HepG2 (cell line): ENCODE data around the gene SMARCA2. TPM values are rescaled to one million over a fixed set of nuclear protein-coding genes. Genes with fewer than 3 reads are reported as not detected.

Source experiments
- FOXK1 ChIP-seq: sonication (generic); formaldehyde crosslinking; IDR thresholded peaks from 2 replicates; pipeline ENCODE4 v1.4.0; 2020; ENCODE audit warnings: low read depth, missing genetic modification reagents, borderline replicate concordance
- KDM1A ChIP-seq: IDR thresholded peaks from 2 replicates; pipeline ENCODE4 v1.6.1; 2016; ENCODE audit warnings: missing compliant biosample characterization
- MEIS2 ChIP-seq: sonication (generic); formaldehyde crosslinking; IDR thresholded peaks from 2 replicates; pipeline ENCODE4 v1.9.0; 2021; ENCODE audit warnings: mild to moderate bottlenecking, missing genetic modification reagents
- MXI1 ChIP-seq: IDR thresholded peaks from 3 replicates; pipeline ENCODE4 v1.6.1; 2012; ENCODE audit warnings: low read depth, low read length, inconsistent platforms, borderline replicate concordance
- NONO ChIP-seq, 2 experiments: fragments of 450-650 bp in 1 of 2; sonication (generic) in 1 of 2; formaldehyde crosslinking in 1 of 2; IDR thresholded peaks in 1 of 2; conservative IDR thresholded peaks in 1 of 2; 2 replicates each; pipeline versions ENCODE4 v1.6.1 to v1.8.0; 2017 to 2022; ENCODE audit warnings: mild to moderate bottlenecking in 1 of 2, missing genetic modification reagents in 1 of 2, moderate library complexity in 1 of 2
- SRSF4 ChIP-seq: fragments of 200-400 bp; formaldehyde crosslinking; IDR thresholded peaks from one replicate; pipeline ENCODE4 v1.6.1; 2018; ENCODE audit warnings: mild to moderate bottlenecking, low read depth, low read length, moderate library complexity; ENCODE audit not compliant: poor library complexity, severe bottlenecking
- THYN1 ChIP-seq: sonication (generic); formaldehyde crosslinking; IDR thresholded peaks from 2 replicates; pipeline ENCODE4 v1.8.1; 2023; ENCODE audit warnings: low read depth, mild to moderate bottlenecking, moderate library complexity, missing genetic modification reagents, borderline replicate concordance
- ZFP90 ChIP-seq: sonication (generic); formaldehyde crosslinking; IDR thresholded peaks from 2 replicates; pipeline ENCODE4 v1.8.0; 2022; ENCODE audit warnings: missing genetic modification reagents, mild to moderate bottlenecking, inconsistent platforms, borderline replicate concordance
- ZNF446 ChIP-seq: sonication (generic); formaldehyde crosslinking; IDR thresholded peaks from 2 replicates; pipeline ENCODE4 v1.5.0; 2020; ENCODE audit warnings: mild to moderate bottlenecking, missing genetic modification reagents
- ZNF556 ChIP-seq: sonication (generic); formaldehyde crosslinking; IDR thresholded peaks from 2 replicates; pipeline ENCODE4 v1.4.0; 2020; ENCODE audit warnings: mild to moderate bottlenecking, missing genetic modification reagents, borderline replicate concordance
- ZNF768 ChIP-seq: sonication (generic); formaldehyde crosslinking; IDR thresholded peaks from 2 replicates; pipeline ENCODE4 v1.4.0; 2020; ENCODE audit warnings: missing genetic modification reagents
- polyA plus RNA-seq, 8 experiments: library from polyadenylated mRNA; depleted of rRNA in 3 of 8; stranded (reverse) in 7 of 8; unstranded in 1 of 8; fragments of >200 nt; fragmentation: Illumina TruSeq in 4 of 8; extraction: Trizol in 4 of 8; gene quantifications; 2 replicates each; pipeline versions ENCODE4 v1.2.1 to v1.2.3, GENCODE V29; 2011 to 2016; ENCODE audit warnings: low read depth in 4 of 8, missing spikeins in 1 of 8, mixed read lengths in 1 of 8; ENCODE audit not compliant: insufficient read depth in 1 of 8
- total RNA-seq, 5 experiments: library from RNA; depleted of rRNA; stranded (reverse); fragments of >200 nt; fragmentation: Illumina TruSeq; extraction: Trizol; gene quantifications; 2 replicates each; pipeline ENCODE4 v1.2.3, GENCODE V29; 2016; ENCODE audit warnings: low read depth in 1 of 5
- TF ChIP-seq, protein P1 (sequence below): sonication (generic); formaldehyde crosslinking; IDR thresholded peaks from 2 replicates; pipeline ENCODE4 v1.4.0; 2020; ENCODE audit warnings: missing genetic modification reagents
- TF ChIP-seq, protein P2 (sequence below): sonication (generic); formaldehyde crosslinking; IDR thresholded peaks from 2 replicates; pipeline ENCODE4 v1.8.1; 2022; ENCODE audit warnings: low read depth, mild to moderate bottlenecking, missing genetic modification reagents
- TF ChIP-seq, protein P3 (sequence below): sonication (generic); formaldehyde crosslinking; IDR thresholded peaks from 2 replicates; pipeline ENCODE4 v1.9.0; 2021; ENCODE audit warnings: missing genetic modification reagents, borderline replicate concordance
- TF ChIP-seq, protein P4 (sequence below): sonication (generic); formaldehyde crosslinking; IDR thresholded peaks from 2 replicates; pipeline ENCODE4 v1.4.0; 2020; ENCODE audit warnings: missing genetic modification reagents

Gene SMARCA2
- total and polyA plus RNA-seq, 2 of the 13 experiments (the other 11 are each of a cell fraction or from before 2014, with no cell fraction given) = 22.5 to 23.7 TPM

DNA sequence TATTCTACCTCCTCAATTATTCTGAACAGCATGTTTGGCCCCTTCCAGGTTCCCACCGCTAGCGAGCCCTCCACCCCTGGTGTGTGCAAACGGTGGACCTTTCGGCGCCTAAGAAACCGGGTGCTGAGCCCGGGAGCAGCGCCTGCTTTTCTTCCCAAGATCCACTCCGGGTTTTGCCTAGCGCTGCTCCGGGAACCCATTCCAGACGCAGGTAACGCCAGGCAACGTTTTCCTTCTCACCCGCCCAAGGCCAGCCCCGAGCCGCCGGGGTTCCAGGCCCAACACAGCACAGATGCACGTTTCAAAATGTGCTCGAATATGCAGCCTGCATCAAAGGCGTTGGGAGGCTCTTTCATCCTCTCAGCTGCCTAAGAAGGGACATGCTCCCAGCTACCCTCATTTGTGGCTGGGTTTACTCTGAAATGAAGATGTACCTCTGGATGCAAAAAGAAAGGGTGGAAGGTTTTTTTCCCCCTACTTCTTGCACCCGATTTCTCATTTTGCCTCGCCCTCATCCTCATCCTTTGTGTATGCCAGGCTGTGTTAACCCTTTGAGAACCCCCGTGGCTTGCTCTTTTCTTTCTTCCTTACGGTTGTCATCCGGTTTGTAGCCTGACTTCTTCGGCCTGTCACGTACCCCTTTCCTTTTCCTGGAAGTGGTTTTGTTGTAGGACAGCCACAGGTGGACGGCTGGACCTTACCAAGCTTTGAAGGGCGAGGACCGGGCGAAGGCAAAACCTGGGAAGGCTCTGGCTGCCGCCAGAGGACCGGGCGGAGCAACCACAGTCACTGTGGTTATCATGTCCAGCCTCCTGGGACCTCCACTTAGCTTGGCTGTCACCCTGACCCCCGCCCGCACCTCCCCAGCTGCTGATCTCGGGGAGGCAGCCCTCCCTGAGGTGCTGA, 226.9 kb downstream of the SMARCA2 start (continued):
- TF ChIP-seq, protein P1, sequence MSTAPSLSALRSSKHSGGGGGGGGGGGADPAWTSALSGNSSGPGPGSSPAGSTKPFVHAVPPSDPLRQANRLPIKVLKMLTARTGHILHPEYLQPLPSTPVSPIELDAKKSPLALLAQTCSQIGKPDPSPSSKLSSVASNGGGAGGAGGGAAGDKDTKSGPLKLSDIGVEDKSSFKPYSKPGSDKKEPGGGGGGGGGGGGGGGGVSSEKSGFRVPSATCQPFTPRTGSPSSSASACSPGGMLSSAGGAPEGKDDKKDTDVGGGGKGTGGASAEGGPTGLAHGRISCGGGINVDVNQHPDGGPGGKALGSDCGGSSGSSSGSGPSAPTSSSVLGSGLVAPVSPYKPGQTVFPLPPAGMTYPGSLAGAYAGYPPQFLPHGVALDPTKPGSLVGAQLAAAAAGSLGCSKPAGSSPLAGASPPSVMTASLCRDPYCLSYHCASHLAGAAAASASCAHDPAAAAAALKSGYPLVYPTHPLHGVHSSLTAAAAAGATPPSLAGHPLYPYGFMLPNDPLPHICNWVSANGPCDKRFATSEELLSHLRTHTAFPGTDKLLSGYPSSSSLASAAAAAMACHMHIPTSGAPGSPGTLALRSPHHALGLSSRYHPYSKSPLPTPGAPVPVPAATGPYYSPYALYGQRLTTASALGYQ (CRISPR knock-in tag) = peak; percentile 54; the same call in 1 of the 2 replicates
- TF ChIP-seq NONO (IDR thresholded peaks at IDR 0.05) (no peak), NONO (CRISPR knock-in tag; conservative IDR thresholded peaks at IDR 0.05) (peak; percentile 58), ZNF446 (no peak), ZFP90 (CRISPR knock-in tag) (0 out of 2 replicates have a peak, but pooled peaks have one; percentile 46), SRSF4 (no peak), MEIS2 (0 out of 2 replicates have a peak, but pooled peaks have one; percentile 71), ZNF556 (CRISPR knock-in tag) (no peak; the same call in 1 of the 2 replicates), MXI1 (peak; percentile 39; the same call in 1 of the 3 replicates), FOXK1 (CRISPR knock-in tag) (peak; percentile 67; the same call in 1 of the 2 replicates), THYN1 (CRISPR knock-in tag) (no peak), ZNF768 (peak; percentile 53; the same call in 1 of the 2 replicates), KDM1A (CRISPR knock-in tag) (0 out of 2 replicates have a peak, but pooled peaks have one; percentile 1)
- TF ChIP-seq, protein P2, sequence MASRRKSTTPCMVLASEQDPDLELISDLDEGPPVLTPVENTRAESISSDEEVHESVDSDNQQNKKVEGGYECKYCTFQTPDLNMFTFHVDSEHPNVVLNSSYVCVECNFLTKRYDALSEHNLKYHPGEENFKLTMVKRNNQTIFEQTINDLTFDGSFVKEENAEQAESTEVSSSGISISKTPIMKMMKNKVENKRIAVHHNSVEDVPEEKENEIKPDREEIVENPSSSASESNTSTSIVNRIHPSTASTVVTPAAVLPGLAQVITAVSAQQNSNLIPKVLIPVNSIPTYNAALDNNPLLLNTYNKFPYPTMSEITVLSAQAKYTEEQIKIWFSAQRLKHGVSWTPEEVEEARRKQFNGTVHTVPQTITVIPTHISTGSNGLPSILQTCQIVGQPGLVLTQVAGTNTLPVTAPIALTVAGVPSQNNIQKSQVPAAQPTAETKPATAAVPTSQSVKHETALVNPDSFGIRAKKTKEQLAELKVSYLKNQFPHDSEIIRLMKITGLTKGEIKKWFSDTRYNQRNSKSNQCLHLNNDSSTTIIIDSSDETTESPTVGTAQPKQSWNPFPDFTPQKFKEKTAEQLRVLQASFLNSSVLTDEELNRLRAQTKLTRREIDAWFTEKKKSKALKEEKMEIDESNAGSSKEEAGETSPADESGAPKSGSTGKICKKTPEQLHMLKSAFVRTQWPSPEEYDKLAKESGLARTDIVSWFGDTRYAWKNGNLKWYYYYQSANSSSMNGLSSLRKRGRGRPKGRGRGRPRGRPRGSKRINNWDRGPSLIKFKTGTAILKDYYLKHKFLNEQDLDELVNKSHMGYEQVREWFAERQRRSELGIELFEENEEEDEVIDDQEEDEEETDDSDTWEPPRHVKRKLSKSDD (CRISPR knock-in tag) = no peak
- TF ChIP-seq, protein P3, sequence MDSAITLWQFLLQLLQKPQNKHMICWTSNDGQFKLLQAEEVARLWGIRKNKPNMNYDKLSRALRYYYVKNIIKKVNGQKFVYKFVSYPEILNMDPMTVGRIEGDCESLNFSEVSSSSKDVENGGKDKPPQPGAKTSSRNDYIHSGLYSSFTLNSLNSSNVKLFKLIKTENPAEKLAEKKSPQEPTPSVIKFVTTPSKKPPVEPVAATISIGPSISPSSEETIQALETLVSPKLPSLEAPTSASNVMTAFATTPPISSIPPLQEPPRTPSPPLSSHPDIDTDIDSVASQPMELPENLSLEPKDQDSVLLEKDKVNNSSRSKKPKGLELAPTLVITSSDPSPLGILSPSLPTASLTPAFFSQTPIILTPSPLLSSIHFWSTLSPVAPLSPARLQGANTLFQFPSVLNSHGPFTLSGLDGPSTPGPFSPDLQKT (CRISPR knock-in tag) = no peak
- TF ChIP-seq, protein P4, sequence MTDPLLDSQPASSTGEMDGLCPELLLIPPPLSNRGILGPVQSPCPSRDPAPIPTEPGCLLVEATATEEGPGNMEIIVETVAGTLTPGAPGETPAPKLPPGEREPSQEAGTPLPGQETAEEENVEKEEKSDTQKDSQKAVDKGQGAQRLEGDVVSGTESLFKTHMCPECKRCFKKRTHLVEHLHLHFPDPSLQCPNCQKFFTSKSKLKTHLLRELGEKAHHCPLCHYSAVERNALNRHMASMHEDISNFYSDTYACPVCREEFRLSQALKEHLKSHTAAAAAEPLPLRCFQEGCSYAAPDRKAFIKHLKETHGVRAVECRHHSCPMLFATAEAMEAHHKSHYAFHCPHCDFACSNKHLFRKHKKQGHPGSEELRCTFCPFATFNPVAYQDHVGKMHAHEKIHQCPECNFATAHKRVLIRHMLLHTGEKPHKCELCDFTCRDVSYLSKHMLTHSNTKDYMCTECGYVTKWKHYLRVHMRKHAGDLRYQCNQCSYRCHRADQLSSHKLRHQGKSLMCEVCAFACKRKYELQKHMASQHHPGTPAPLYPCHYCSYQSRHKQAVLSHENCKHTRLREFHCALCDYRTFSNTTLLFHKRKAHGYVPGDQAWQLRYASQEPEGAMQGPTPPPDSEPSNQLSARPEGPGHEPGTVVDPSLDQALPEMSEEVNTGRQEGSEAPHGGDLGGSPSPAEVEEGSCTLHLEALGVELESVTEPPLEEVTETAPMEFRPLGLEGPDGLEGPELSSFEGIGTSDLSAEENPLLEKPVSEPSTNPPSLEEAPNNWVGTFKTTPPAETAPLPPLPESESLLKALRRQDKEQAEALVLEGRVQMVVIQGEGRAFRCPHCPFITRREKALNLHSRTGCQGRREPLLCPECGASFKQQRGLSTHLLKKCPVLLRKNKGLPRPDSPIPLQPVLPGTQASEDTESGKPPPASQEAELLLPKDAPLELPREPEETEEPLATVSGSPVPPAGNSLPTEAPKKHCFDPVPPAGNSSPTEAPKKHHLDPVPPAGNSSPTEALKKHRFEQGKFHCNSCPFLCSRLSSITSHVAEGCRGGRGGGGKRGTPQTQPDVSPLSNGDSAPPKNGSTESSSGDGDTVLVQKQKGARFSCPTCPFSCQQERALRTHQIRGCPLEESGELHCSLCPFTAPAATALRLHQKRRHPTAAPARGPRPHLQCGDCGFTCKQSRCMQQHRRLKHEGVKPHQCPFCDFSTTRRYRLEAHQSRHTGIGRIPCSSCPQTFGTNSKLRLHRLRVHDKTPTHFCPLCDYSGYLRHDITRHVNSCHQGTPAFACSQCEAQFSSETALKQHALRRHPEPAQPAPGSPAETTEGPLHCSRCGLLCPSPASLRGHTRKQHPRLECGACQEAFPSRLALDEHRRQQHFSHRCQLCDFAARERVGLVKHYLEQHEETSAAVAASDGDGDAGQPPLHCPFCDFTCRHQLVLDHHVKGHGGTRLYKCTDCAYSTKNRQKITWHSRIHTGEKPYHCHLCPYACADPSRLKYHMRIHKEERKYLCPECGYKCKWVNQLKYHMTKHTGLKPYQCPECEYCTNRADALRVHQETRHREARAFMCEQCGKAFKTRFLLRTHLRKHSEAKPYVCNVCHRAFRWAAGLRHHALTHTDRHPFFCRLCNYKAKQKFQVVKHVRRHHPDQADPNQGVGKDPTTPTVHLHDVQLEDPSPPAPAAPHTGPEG = peak; percentile 47; the same call in 1 of the 2 replicates
